ENCODE data around the gene PLXDC1.

- TF ChIP-seq PCBP1 (IDR thresholded peaks at IDR 0.05; ENCODE audit: borderline replicate concordance, low read depth, low read length), result no peak
- no peak for TF ChIP-seq AKNA (CRISPR knock-in tag; IDR thresholded peaks at IDR 0.05; ENCODE audit: borderline replicate concordance)
- TF ChIP-seq AHR (CRISPR knock-in tag; IDR thresholded peaks at IDR 0.05), result no peak
- no peak for TF ChIP-seq CTCF (CRISPR knock-in tag; IDR thresholded peaks at IDR 0.05)
- TF ChIP-seq EP300 (IDR thresholded peaks at IDR 0.05; ENCODE audit: low read depth in 2 of 2, low read length in 2 of 2), result no peak
- no peak for TF ChIP-seq EP300 (CRISPR knock-in tag; IDR thresholded peaks at IDR 0.05; ENCODE audit: borderline replicate concordance)
- TF ChIP-seq ZXDC (CRISPR knock-in tag; IDR thresholded peaks at IDR 0.05), result no peak
- TF ChIP-seq REST (IDR thresholded peaks at IDR 0.05; ENCODE audit: borderline replicate concordance in 1 of 2, low read depth in 1 of 2, low read length in 2 of 2), result no peak
- no peak for TF ChIP-seq ZNF484 (CRISPR knock-in tag; IDR thresholded peaks at IDR 0.05; ENCODE audit: borderline replicate concordance, low read depth)
- no peak for TF ChIP-seq ZNF235 (CRISPR knock-in tag; IDR thresholded peaks at IDR 0.05; ENCODE audit: borderline replicate concordance)
- TF ChIP-seq EZH2 (conservative IDR thresholded peaks at IDR 0.05; ENCODE audit: low read depth, low read length), result no peak
- TF ChIP-seq HDAC6 (IDR thresholded peaks at IDR 0.05; ENCODE audit: low read depth, low read length), result no peak
- no peak for TF ChIP-seq ZNF781 (CRISPR knock-in tag; IDR thresholded peaks at IDR 0.05; ENCODE audit: borderline replicate concordance, not compliant biosample characterization)
These were observed 27.1 kb upstream of the PLXDC1 start for GRCh38 chr17:39178536-39178935.
